ENCODE measurements around the gene TMEM60. TPM values are rescaled to one million over a fixed set of nuclear protein-coding genes. Genes with fewer than 3 reads are reported as not detected.

TMEM60 gene
- total and polyA plus RNA-seq, 2 donors (not counting 1 experiment from before 2014, with no cell fraction given), result 5.0 to 20.4 TPM

DNA sequence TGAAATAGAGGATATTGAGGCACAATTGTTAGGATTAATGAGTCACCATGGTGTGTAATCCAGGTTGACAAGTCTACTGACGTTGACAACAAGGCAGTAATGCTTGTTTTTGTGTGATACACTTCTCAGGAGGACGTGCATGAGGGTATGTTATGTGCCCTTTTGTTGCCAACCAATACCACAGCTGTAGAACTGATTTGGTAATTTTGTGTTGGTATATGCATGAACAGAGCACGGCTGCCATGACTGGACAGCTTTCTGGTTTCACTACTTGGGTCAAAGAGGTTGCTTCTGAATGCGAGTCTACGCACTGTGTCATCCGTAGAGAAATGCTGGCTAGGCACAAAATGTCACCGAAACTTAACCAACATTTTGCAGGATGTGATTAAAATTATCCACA is 33.2 kb upstream of the TMEM60 start:
- ATAC-seq (ENCODE audit: low read depth), result peak; percentile 31
- H3K4me3 ChIP-seq (ENCODE audit: control extremely low read depth in 1 of 5, extremely low read depth in 1 of 5, insufficient read depth in 1 of 5, low read depth in 2 of 5, low read length in 4 of 5), result peak overlapping the region in 1 of 5 experiments; percentile 2
- H3K4me2 ChIP-seq (replicated peaks; ENCODE audit: low read depth, low read length, poor library complexity, severe bottlenecking), result no peak overlapping the region
- peaks cover 0 to 4% (median 1%) of the 10 kb centered on the region in 3 donors for H3K9me3 ChIP-seq (ENCODE audit: control extremely low read depth in 1 of 3, control insufficient read depth in 2 of 3, insufficient read depth in 1 of 3, low read length in 2 of 3)
- no peak for TF ChIP-seq EZH2 (IDR thresholded peaks at IDR 0.05; ENCODE audit: borderline replicate concordance, insufficient read depth, low read depth, low read length, poor library complexity, severe bottlenecking)
- TF ChIP-seq, protein P1, sequence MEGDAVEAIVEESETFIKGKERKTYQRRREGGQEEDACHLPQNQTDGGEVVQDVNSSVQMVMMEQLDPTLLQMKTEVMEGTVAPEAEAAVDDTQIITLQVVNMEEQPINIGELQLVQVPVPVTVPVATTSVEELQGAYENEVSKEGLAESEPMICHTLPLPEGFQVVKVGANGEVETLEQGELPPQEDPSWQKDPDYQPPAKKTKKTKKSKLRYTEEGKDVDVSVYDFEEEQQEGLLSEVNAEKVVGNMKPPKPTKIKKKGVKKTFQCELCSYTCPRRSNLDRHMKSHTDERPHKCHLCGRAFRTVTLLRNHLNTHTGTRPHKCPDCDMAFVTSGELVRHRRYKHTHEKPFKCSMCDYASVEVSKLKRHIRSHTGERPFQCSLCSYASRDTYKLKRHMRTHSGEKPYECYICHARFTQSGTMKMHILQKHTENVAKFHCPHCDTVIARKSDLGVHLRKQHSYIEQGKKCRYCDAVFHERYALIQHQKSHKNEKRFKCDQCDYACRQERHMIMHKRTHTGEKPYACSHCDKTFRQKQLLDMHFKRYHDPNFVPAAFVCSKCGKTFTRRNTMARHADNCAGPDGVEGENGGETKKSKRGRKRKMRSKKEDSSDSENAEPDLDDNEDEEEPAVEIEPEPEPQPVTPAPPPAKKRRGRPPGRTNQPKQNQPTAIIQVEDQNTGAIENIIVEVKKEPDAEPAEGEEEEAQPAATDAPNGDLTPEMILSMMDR (IDR thresholded peaks at IDR 0.05), result no peak
- H4K20me1 ChIP-seq (ENCODE audit: control insufficient read depth, insufficient read depth, low read length, poor library complexity, severe bottlenecking), result no peaks in the 10 kb centered on the region
- no peak overlapping the region for H3K9ac ChIP-seq (ENCODE audit: low read length)
- Mint-ChIP-seq H3K4me3 (peak overlapping the region; percentile 30), H3K27me3 (no peaks in the 10 kb centered on the region), H3K9me3 (ENCODE audit: insufficient read depth) (peaks cover 3% of the 10 kb centered on the region), H3K4me1 (peaks cover 70% of the 10 kb centered on the region), H3K27ac (peak overlapping the region; percentile 86)
- CTCF ChIA-PET, result interaction anchor here (0.7 to 1.3 kb wide), 4 partner anchors 9 to 75 kb away, joined by 3 to 4 read pairs (median 3); no protein-coding TSS in a partner anchor
- H3K27me3 ChIP-seq (replicated peaks in 1 of 4; ENCODE audit: control extremely low read depth in 1 of 4, control insufficient read depth in 3 of 4, insufficient read depth in 4 of 4, low read length in 3 of 4), result no peaks in the 10 kb centered on the region
- POLR2A ChIA-PET, result no interaction called here
- H3K36me3 ChIP-seq (replicated peaks in 1 of 2; ENCODE audit: control extremely low read depth in 1 of 2, control insufficient read depth in 1 of 2, extremely low read depth in 1 of 2, insufficient read depth in 2 of 2, low read length in 1 of 2), result no peaks in the 10 kb centered on the region
- peaks cover 62 to 70% of the 10 kb centered on the region in 2 donors for H3K4me1 ChIP-seq (ENCODE audit: control insufficient read depth in 2 of 2, insufficient read depth in 2 of 2, low read length in 2 of 2)
- H3K27ac ChIP-seq (ENCODE audit: low read length in 2 of 2), result peak overlapping the region in 1 of 2 donors; percentile 61
- intact Hi-C loops (cut with micrococcal nuclease), result no loop called here
- no peak overlapping the region for H2AFZ ChIP-seq (ENCODE audit: insufficient read depth, low read depth, low read length, poor library complexity, severe bottlenecking)
- WGBS (ENCODE audit: insufficient coverage), result 80% methylated on average over 6 of the region's 7 CpGs
- DNase-seq, result no peak
- H3K79me2 ChIP-seq (ENCODE audit: control insufficient read depth, insufficient read depth, low read length), result peaks cover 95% of the 10 kb centered on the region

DNA sequence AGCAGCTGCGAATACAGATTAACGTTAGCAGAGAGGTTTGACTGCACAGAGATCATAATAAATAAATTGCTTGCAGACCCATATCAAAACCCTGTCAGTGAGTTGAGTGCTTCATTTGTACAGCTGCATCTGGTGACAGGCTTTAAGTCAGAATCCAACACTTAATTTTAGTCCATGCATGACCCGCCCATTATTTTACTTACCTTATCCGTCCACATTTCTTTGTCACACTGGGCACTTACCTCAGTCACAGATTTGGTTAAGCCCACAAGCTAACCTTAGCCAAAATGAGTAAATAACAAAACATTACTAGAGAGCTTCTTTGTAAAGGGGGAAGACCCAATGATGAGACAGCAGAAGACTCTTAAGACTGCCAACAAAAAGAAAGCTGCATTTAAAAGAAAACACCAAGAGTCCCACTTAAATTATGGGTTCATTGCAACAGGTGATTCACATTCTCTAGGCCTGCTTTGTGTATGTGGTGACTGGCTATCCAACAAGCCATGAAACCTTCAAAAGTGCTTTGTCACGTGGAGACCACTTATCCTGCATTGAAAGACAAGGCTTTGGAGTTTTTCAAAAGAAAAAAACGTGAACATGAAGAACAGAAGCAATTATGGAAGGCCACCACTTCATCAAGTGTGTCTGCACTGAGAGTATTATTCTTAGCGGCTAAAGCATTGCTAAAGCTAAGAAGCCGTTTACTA is 32.6 kb upstream of the TMEM60 start:
- Histone ChIP-seq H3K27ac (ENCODE audit: low read length in 2 of 2) (peak overlapping the region in 1 of 2 donors; percentile 61), H3K4me2 (replicated peaks; ENCODE audit: low read depth, low read length, poor library complexity, severe bottlenecking) (no peak overlapping the region), H3K27me3 (replicated peaks in 1 of 4; ENCODE audit: control extremely low read depth in 1 of 4, control insufficient read depth in 3 of 4, insufficient read depth in 4 of 4, low read length in 3 of 4) (no peaks in the 10 kb centered on the region), H3K79me2 (ENCODE audit: control insufficient read depth, insufficient read depth, low read length) (peaks cover 95% of the 10 kb centered on the region), H2AFZ (ENCODE audit: insufficient read depth, low read depth, low read length, poor library complexity, severe bottlenecking) (no peak overlapping the region), H3K36me3 (replicated peaks in 1 of 2; ENCODE audit: control extremely low read depth in 1 of 2, control insufficient read depth in 1 of 2, extremely low read depth in 1 of 2, insufficient read depth in 2 of 2, low read length in 1 of 2) (no peaks in the 10 kb centered on the region), H3K4me1 (ENCODE audit: control insufficient read depth in 2 of 2, insufficient read depth in 2 of 2, low read length in 2 of 2) (peaks cover 64 to 74% of the 10 kb centered on the region in 2 donors), H3K4me3 (ENCODE audit: control extremely low read depth in 1 of 5, extremely low read depth in 1 of 5, insufficient read depth in 1 of 5, low read depth in 2 of 5, low read length in 4 of 5) (peak overlapping the region in 1 of 5 experiments; percentile 2), H4K20me1 (ENCODE audit: control insufficient read depth, insufficient read depth, low read length, poor library complexity, severe bottlenecking) (no peaks in the 10 kb centered on the region), H3K9me3 (ENCODE audit: control extremely low read depth in 1 of 3, control insufficient read depth in 2 of 3, insufficient read depth in 1 of 3, low read length in 2 of 3) (peaks cover 0 to 8% (median 2%) of the 10 kb centered on the region in 3 donors), H3K9ac (ENCODE audit: low read length) (peak overlapping the region; percentile 21)
- ChIA-PET POLR2A (no interaction called here), CTCF (interaction anchor here (0.7 to 1.3 kb wide), 3 partner anchors 10 to 76 kb away, joined by 3 to 4 read pairs (median 3); no protein-coding TSS in a partner anchor)
- WGBS (ENCODE audit: insufficient coverage), result 87% methylated on average over 4 of the region's 8 CpGs
- TF ChIP-seq, protein P1 (IDR thresholded peaks at IDR 0.05), result no peak
- no peak for TF ChIP-seq EZH2 (IDR thresholded peaks at IDR 0.05; ENCODE audit: borderline replicate concordance, insufficient read depth, low read depth, low read length, poor library complexity, severe bottlenecking)
- DNase-seq, result no peak
- Mint-ChIP-seq H3K9me3 (ENCODE audit: insufficient read depth) (peaks cover 3% of the 10 kb centered on the region), H3K4me1 (peaks cover 73% of the 10 kb centered on the region), H3K4me3 (peak overlapping the region; percentile 30), H3K27ac (peak overlapping the region; percentile 86), H3K27me3 (no peaks in the 10 kb centered on the region)
- intact Hi-C loops (cut with micrococcal nuclease), result no loop called here
- ATAC-seq (ENCODE audit: low read depth), result no peak

Data from B cell (primary cell).